Astrocyte of the cerebellum (primary cell): ENCODE measurements around the gene NECAB3.
A peak's percentile ranks its signal among the peaks of the same experiment; 100 is the strongest.

ENCODE experiments used
- DNase-seq: peaks from one replicate; pipeline ENCODE4 v3.0.0-alpha.2; 2011; ENCODE audit warnings: low read depth
- H3K4me3 ChIP-seq: 2 replicates; pipeline ENCODE4 v1.5.1; 2011; ENCODE audit warnings: mild to moderate bottlenecking, low read depth, low read length, moderate library complexity
- CTCF ChIP-seq: IDR thresholded peaks from 2 replicates; pipeline ENCODE4 v1.5.1; 2012; ENCODE audit warnings: low read length, low read depth, moderate library complexity, mild to moderate bottlenecking; ENCODE audit errors: missing control alignments
- in situ Hi-C: cut with HindIII; loops from 2 replicates; pipeline ENCODE4 v1.10.0; 2017; ENCODE audit warnings: low sequenced_read_pairs

NECAB3 gene

GRCh38 chr20:33688938-33689424, 14.8 kb upstream of the NECAB3 start:
- DNase-seq = no peak
- TF ChIP-seq CTCF = no peak
- in situ Hi-C loops = loop anchor here (5.0 kb wide), 1 partner anchor 98 kb away; no protein-coding TSS in a partner anchor
- H3K4me3 ChIP-seq = no peak overlapping the region

- TF ChIP-seq CTCF = no peak
- no peak overlapping the region for H3K4me3 ChIP-seq
- no peak for DNase-seq
- in situ Hi-C loops = loop anchor here (5.0 kb wide), 1 partner anchor 99 kb away; no protein-coding TSS in a partner anchor
Observed at GRCh38 chr20:33687993-33688937, 14.0 kb upstream of the NECAB3 start.

GRCh38 chr20:33687370-33687915, 13.2 kb upstream of the NECAB3 start:
- H3K4me3 ChIP-seq = no peak overlapping the region
- no peak for DNase-seq
- in situ Hi-C loops = loop anchor here (5.0 kb wide), 1 partner anchor 100 kb away; no protein-coding TSS in a partner anchor
- no peak for TF ChIP-seq CTCF

- no peak for TF ChIP-seq CTCF
- no peak for DNase-seq
- in situ Hi-C loops = loop anchor here (5.0 kb wide), 1 partner anchor 100 kb away; no protein-coding TSS in a partner anchor
- H3K4me3 ChIP-seq = peak overlapping the region; percentile 41
Observed at GRCh38 chr20:33686984-33687366, 12.7 kb upstream of the NECAB3 start.

GRCh38 chr20:33686100-33686983, 12.1 kb upstream of the NECAB3 start, which contains the start of gene E2F1:
Gene E2F1, minus strand, starts transcription at chr20:33686385. Its CDS starts 121 bp downstream, at chr20:33686264.
- in situ Hi-C loops = loop anchor here (5.0 kb wide), 1 partner anchor 101 kb away; no protein-coding TSS in a partner anchor
- TF ChIP-seq CTCF = peak; percentile 30

More at GRCh38 chr20:33686100-33686983, 12.1 kb upstream of the NECAB3 start, which contains the start of gene E2F1:
- H3K4me3 ChIP-seq = peak within 1 kb of the TSS; percentile 41
- peak; percentile 70 for DNase-seq
